Stimulated activated CD4-positive, alpha-beta T cell treated with anti-CD3 and anti-CD28 coated beads, Interleukin-15, amount 100 ng/mL, for 1 hour (primary cell): ENCODE measurements around the gene PSPC1.
"Not testable (repeated sequence)": the region's sequence is repeated elsewhere in the genome, so short reads cannot be mapped to it uniquely, and the experiment has no call there.

Experiments used
- DNase-seq, 2 donors: peaks; one replicate each; pipeline ENCODE4 v3.0.0-alpha.2; 2020; ENCODE audit warnings: low read depth in 1 of 2, low spot score in 1 of 2

PSPC1 gene

DNA sequence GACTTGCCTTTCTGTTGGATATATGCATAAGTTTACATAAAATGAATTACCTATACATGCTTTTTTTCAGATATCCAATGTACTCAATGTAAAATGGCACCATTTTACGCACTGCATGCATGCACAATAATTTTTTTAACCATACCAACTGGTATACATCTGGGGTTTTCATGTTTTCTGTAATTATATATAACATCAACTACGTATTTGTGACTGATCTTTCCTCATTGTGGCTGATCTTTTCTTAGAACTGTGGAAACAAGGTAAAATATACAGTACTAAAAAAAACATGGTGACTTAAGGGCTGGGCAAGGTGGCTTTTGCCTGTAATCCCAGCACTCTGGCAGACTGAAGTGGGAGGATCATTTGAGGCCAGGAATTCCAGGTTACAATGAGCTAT lies 18.5 kb downstream of the PSPC1 start:
- DNase-seq = no peak

DNA sequence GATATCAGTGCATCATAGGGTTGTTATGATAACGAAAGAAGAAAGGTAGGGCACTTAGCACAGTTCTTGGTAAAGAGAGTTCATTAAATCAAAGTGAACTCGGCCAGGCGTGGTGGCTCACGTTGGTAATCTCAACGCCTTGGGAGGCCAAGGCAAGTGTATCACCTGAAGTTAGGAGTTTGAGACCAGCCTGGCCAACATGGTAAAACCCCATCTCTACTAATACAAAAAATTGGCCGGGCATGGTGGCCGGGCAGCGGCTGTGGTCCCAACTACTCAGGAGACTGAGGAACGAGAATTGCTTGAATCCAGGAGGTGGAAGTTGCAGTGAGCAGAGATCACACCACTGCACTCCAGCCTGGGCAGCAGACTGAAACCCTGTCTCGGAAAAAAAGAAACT lies 19.1 kb downstream of the PSPC1 start:
- no peak for DNase-seq

DNA sequence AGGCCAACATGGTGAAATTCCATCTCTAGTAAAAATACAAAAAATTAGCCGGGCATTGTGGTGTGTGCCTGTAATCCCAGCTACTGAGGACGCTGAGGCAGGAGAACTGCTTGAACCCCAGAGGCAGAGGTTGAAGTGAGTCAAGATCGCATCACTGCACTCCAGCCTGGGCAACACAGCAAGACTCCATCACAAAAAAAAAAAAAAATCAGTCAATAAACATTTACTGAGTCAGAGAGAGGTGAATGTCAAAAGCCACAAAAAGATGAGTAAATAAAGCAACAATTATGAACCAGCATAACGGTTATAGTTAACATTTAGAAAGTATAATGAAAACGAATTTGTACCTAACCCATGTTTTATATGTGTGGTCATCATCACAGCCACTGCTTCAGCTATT lies 23.1 kb downstream of the PSPC1 start:
- no peak for DNase-seq

DNA sequence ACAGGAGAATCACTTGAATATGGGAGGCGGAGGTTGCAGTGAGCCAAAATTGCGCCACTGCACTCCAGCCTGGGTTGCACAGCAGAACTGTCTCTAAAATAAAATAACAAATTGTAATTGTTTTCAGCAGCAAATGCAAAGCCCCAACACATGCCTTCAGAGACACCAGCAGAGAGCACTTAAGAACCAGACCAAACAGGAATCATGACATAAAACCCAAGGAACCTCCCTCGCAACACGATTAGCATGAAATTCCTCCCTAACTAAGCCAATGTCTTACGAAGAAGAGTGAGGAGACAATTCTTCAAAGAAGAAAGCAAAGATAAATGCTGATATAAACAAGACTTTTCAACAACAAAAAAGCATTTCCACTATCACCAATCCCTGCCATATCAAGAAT lies 40.1 kb downstream of the PSPC1 start:
- no peak for DNase-seq

DNA sequence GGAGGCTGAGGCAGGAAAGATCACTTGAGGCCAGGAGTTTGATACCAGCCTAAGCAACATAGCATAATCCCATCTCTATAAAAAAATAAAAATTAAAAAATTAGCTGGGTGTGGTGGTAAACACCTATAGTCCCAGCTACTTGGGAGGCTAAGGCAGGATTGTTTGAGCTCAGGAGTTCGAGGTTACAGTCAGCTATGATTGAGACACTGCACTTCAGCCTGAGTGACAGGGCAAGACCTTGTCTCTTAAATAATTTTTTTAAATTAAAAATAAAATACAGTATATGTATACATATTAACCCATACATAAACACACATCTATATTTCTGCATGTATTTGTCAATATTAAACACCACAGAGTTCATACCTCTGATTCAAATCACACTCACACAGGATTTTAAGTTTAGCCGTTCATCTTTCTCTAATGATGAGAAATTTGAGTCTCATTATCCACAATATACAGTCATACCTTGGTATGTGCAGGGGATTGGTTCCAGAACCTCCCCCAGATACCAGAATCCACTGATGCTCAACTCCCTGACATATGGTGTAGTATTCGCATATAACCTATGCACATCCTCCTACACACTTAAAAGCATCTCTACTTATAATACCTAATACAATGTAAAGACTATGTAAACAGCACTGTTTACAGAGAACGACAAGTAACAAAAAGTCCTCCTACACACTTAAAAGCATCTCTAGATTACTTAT lies 44.7 kb downstream of the PSPC1 start:
- DNase-seq = no peak

DNA sequence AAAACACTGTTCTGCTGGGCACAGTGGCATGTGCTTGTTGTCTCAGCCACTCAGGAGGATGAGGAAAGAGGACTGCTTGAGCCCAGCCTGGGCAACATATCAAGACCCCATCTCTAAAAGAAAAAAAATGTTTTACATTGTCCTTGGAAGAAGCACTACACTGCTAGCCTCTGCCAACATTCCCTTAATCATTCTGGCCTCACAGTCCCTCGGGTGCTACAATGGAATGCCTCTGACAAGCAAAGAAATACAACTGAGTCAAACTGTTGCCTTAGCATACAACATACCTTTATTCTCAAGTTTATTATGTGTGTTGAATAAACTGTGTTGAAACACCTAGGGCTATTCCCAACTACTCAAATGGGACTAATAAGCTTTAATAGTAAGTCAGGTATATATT lies 56.1 kb downstream of the PSPC1 start:
- DNase-seq = no peak

DNA sequence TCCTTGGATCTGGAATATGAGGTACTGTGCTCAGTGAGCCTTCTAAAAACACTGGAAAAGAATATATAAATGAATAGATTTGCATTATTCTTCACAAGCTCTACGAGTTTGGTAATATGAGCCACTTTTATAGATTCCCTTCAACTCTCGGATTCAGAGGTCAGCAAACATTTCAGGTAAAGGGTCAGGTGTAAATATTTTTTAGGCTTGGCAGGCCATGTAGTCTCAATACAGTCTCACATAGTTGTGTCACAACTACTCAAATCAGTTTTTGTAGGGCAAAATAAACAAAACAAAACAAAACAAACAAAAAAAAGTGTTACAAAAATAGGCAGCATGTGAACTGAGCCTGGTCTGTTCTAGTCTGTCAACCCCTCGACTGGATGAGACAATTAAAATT lies 57.4 kb downstream of the PSPC1 start:
- DNase-seq = no peak

DNA sequence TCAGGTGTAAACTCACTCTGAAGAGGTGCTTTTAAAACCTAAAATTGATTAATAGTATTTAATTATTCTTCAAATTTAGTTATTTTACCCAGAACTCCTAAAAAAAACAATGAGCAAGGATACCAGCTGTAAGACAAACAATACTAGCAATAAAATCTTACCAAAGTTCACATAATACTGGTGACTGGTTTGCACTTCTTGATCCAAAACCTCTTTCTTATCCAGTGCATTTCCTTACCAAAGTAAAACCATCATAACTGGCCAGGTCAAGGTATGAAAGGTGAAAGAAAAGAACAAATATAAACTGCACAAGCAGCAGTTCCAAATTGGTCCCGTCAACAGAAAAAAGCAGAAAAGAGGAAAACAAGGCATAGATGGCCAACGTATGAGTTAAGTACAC lies 62.7 kb downstream of the PSPC1 start:
- no peak for DNase-seq

DNA sequence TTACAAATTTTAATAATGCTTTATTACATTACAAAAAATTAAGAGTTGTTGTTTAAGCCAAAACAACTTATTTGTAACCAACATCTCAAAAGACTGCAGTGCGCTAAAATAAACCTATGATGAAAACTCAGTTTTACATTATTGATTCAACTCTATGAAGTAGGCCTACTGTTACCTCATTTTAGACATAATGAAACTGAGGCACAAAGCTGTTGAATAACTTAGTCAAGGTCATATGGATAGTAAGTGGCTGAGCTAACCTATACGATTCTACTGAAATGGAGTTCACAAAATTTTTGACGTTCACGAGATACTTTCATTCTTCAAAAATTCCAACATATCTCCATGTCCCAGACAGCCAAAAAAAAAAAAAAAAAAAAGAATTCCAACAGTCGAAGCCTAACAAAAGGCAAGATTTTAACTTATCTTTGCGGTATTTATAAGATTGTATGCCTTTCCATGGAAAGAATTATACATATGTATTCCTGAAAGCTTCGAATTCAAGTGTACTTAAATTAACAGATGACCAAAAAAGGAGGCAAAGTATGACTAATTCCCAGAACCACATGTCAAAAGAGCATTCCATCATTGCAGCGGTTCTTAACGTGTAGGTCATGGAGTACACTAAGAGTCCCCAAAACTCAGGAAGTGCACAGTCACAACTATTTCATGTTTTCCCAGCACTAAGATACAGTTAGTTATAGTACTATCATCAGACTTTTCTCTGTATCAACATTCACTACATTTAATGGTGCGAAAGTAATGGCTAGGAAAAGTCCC lies 69.4 kb downstream of the PSPC1 start:
- DNase-seq = no peak

DNA sequence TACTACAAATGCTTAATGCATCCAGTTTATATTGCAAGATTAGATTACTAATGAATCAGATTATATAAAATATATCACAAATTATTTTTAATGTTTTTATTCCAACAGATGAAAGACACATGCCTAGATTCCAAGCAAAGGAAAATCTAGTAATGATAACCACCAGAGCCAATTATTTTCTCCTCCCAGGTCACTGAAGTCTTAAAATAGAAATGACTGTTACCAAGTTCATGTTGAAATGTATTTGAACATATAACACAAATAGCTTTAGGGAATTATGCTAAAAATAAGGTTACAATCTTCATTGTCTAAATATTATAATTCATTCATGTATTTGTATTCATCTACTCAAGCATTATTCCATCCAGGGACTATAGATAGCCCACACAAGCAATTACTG lies 73.0 kb downstream of the PSPC1 start:
- DNase-seq = not testable (repeated sequence)

DNA sequence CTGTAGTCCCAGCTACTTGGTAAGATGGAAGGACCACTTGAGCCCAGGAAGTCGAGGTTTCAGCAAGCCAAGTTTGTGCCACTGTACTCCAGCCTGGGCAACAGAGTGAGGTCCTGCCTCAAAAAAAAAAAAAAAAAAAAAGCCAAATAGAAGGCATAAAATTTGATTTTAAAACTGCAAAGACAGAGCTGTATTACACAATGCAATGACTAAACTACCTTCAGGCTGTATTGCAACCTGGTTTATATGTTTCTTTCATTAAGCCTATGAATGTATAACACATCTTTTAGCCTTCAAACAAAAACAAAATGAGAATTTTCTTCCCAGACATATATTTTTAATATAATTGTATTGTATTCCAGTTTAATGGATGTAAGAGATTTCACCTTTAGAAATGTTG lies 73.7 kb downstream of the PSPC1 start:
- not testable (repeated sequence) for DNase-seq

DNA sequence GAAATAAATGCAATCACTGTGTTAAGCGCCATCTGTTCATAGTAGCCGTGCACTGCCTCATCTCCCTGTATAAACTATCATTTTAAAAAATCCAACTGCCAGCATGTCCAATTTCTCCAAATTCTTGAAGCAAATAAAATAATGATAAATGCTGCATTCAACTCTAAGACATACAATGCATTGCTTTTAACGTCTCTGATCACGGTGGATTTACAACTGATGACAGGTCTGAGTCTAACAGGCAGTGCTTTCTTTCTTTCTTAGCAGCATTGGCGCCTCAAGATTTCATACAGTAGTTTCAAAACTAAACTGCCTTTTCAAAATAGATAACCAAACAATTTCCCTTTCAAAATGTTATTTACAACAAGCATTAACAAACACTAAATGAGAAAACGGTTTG lies 78.5 kb downstream of the PSPC1 start:
- not testable (repeated sequence) for DNase-seq

DNA sequence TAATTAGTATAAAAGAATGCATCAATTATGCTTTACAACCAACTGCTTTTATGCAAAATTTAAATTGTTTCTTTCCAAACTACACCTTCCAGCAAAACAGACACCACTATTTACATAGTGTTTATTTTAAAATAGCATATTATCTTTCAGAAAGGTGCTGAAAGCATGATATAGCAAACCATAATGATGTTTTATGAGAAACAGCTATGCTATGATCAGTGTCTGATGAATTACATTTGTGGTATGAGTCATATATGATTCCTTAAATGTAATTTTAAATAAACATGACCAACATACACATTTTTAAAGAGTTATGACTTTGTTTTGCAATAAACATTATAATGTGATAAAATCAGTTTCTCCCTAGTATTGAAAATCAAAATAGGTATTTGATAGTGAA lies 81.1 kb downstream of the PSPC1 start:
- DNase-seq = not testable (repeated sequence)

DNA sequence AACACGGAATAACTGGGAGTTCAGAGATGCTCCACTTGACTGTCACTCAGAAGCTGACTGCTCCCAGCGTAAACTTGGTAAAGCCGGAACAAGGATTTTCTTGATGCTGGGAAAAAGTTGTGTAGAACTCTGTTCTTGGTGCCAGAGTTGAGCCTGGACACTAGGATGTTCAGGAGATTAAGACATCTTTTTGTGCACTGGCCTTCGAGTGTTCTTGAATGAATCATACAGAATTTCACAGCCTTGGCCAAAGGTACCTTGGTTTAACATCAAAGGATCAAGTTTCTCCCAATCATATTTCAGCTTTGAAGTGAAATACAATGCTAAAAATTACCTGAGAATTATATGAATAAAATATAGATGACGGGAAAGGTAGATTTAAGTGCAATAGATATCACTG lies 81.8 kb downstream of the PSPC1 start:
- DNase-seq = not testable (repeated sequence)

DNA sequence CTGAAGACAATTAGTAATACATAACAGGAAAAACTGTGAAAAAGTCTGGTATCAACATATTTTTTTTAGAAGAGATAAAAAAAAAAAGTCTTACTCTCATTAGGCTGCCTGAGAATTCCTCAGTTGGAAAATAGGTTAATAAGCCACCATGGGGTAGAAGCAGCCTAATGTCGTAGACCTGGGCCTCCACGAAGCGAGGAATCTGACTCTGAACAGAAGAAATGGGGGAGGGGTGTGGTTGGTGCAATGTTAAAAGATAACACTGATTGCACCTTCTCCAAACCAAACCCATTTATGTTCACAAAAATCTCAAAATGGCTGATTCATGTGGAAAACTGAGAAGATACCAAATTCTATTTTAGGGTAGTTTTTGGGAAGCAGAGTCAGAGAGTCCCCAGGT lies 86.9 kb downstream of the PSPC1 start:
- no peak for DNase-seq

DNA sequence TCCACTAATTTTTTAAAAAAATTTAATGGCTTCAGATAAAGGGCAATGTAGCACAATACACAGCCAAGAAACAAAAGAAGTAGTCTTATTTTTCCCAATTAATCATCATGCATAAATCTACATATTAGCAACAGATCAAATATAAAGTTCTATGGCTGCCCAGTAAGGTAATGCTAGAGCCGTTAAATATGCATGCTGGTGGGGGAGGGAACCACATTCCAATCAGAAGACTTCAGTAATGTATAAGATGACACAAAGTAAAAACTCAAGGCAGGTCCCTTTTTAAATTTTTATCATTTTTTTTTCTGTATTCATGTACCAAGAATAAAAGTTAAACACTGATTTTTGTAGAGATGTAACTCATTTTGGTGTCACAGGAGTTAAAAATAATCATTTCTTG lies 87.3 kb downstream of the PSPC1 start:
- no peak for DNase-seq

DNA sequence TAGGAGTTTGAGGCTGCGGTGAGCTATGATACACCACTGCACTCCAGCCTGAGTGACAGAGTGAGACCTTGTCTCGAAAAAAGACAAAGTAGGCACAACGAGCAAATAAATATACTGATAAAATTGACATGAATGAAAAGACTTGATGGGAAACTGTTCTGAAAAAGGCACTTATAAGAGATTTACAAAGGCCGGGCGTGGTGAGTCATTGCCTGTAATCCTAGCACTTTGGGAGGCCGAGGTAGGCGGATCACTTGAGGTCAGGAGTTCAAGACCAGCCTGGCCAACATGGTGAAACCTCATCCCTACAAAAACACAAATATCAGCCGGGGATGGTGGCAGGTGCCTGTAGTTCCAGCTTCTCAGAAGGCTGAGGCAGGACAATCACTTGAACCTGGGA lies 91.3 kb downstream of the PSPC1 start:
- not testable (repeated sequence) for DNase-seq

DNA sequence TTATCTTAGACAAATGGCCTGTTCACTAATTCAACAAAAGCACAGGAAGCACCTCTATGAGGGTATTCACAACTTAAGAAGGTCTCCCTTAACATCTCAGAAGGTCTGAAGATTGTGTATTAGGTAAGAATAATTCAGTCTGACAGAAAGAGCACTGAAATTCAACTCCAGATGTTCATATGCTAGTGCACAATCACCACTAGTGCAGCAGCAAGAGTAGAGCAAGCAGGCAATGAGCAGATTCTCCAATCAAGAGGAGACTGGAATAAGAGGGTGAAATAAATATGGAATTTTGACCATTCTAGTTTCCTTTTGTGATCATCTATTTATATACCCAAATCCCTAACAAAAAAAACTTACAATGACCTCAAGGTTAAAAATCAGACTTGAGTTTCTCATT lies 97.3 kb downstream of the PSPC1 start:
- no peak for DNase-seq

DNA sequence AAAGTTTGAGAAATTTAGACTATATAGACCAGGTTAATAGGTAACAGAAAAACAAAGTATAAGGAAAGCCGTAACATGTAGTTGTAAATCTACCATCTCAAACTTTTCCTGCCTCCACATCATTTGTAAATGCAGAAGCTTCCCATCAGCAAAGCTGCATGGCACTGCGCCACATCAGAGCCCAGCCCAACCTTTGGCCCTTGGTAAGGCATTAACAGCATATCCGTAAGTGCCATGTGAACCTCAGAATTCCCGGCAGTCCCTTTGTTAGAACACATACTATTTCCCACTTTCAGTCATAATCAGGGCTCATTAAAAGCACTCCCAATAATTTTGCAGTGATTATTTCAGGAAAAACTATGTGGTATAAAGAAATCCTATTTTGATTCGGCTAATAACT lies 97.7 kb downstream of the PSPC1 start:
- DNase-seq = no peak

DNA sequence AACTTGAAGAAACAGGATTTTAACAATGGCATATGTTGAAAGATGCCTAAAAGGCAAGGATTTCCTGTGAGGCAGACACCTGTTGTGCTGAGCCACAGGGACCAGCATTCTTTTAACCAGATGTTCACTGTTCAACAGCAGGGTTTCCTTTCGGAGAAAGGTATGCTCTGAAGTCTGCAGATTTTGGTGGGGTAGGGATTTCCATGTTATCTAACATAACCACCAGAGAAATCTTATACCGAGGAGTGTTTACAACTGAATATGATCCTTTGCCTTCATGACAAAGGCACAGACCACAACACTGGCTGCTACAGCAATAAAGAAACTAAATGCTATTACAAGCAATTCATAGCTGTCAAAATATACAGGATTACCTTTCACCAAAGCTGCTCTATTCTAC lies 101.2 kb downstream of the PSPC1 start:
- no peak for DNase-seq

DNA sequence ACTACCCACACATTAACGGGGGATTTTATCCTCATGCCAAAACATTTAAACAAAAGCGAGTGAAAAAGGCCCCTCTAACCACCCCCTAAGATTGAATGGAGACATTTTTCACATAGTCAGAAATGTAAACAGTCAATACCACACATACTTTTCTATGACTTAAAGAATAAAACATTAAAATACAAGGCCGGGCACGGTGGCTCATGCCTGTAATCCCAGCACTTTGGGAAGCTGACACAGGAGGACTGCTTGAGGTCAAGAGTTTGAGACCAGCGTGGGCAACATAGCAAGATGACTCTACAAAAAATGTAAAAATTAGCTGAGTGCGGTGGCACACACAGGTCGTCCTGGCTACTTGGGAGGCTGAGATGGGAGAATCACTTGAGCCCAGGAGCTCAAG lies 102.0 kb downstream of the PSPC1 start:
- DNase-seq = no peak

DNA sequence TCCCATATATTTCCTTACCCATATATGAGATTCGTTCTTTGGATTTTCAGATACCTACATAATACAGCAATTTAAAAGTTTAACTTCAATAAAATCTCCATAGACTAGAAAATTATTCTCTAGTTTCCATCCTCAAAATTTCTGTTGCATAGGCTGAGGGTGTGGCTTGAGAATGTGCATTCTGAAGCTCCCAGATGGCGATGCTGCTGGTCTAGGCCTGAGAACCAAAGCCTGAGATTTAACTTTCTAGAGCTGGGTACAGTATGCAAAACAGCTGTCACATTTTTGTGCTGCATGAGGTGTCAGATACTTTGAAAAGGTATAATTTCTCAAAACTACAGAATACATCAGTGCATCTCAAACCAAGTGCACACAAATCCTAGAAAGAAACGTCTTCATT lies 106.6 kb downstream of the PSPC1 start:
- no peak for DNase-seq

DNA sequence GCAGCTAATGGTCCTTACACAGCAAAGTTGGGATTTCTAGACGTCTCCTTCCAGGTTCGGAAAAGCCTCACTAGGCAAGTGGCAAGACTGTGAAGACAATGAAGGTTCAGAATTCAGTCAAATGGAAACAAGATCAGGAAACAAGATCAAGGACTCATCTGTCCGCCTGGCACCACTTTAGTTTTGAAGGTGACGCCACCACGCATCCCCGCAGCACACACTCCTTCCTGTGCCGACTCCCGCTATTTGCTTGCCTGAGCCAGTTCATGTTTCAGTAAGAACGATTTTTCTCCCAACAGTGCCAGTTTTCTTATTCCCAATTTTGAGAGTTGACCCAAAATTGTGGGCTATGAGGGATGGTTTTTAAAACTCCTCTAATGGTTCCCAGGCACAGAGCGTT lies 107.8 kb downstream of the PSPC1 start:
- no peak for DNase-seq
